Inflammatory macrophage treated with lipopolysaccharide for 4 hours (primary cell): ENCODE results near the gene BCAR3.

Source experiments
- DNase-seq: peaks from one replicate; pipeline ENCODE4 v3.0.0-alpha.2; 2020

BCAR3 gene

GRCh38 chr1:93614541-93614940, 67.1 kb downstream of the BCAR3 start:
- no peak for DNase-seq

DNA sequence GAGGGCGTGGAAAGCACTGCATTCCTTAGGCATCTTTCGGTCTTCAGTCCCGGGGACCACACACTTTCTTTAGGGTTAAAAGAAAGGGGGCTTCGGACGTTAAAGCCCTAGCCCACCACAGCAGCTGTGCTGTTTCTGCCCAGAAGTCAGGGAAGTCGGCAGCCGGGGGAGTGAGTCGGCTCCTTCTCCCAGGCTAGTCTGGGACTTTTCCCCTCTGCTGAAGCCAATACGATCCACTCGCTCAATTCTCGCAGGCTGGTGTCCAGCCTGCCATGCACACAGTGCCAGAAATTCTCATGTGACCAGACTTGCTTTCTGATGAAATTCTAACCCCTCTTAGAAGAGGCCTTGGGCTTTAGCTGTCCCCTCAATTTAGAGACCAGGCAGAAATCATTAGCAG, 67.7 kb downstream of the BCAR3 start:
- DNase-seq, result no peak

DNA sequence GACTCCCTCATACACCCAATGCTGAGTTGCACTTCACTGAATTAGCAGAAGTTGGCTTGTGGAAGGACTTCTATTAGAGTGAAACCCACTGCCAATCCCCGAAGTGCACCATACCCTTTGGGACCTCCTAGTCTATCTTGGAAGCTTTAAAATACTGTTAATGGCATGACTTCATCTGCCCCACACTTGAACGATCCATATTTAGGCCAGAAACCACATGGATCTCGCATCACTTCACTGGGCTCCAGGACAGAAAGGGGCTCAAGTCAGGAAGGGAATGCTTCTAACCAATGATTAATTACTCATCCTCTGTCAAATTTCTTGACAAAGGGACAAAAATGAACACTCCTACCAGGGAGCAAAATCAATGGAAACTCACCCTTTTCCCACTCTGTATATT, 69.1 kb downstream of the BCAR3 start:
- DNase-seq, result no peak

DNA sequence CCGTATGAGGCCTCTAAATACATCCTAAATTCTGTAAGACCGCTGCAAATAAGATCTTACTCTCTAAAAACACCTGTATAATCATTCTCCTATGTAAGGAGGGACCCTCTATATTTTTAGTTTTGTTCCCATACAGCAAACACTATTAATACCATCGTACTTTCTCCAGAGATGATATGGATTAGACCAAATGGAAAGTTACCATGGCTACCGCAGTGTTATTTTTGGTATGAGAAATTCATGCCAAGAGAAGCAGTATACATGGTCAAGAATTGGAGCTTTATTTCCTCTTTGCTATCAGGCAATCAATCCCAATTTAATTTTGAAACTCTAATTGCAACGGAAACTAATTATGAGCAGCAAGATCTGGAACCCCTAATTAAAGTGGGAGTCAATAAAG, 70.0 kb downstream of the BCAR3 start:
- no peak for DNase-seq

DNA sequence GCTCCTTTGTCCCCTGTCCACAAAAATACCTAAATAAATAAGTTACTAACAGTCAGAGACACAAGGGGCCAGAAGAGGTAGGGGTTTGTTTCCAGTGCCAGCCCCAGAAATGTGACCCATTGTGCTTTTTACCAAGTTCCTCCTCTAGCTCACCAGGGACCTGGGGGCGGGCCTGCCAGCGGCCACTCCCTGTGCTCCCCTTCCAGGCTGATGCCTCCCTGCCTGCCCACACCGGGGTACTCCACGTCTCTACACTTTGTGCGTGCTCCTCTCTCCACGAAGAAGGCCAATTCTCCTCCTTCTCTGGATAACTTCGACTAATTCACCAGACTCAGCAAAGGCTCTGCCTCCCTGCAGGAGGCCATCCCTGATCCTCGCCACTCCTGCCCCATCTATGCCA, 72.1 kb downstream of the BCAR3 start:
- DNase-seq, result no peak

DNA sequence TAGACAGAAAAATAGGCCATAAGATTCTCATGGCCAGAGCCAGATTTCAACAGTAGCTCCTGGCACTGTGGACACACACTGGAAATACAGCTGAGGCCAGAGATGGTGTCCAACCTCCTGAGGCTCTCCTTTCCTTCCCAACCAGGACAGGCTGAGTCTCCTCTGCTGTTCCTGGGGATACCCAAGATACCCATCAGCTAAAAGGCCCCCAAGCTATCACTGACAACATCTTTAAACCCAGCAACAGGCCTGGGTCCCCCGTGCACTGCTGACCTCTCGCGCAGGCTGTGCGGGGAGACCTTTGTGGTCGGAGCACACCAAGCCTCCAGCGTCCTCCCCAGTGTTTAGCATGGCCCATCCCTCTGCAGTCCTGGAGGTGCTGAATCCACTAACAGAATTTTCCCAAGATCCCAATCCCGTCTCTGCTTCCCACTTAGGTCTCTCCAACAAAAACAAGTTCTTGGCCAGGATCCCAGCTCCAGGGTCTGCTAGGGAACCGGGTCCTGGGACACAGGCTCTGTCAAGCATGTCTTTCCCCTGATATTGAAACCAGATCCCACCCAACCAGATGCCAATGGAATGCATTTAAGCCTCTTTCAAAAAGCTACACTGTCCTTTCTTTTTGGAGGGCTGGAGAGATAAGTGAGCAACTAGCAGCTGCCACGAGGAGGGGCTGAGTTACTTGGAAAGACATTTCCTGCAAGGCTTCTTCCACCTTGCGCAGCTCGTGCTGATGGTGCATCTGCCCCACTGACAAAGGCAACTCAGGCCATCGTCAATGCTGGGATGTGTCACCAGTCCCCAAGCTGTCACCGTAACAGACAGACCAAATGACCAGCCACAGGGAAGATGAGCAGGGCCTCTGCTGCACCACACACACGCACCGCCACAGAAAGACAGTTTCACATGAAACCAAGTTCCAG, 73.2 kb downstream of the BCAR3 start:
- no peak for DNase-seq

GRCh38 chr1:93607814-93608186, 73.8 kb downstream of the BCAR3 start:
- peak; percentile 89 for DNase-seq

- peak; percentile 8 for DNase-seq
Observed at GRCh38 chr1:93605812-93606512, 75.7 kb downstream of the BCAR3 start.

DNA sequence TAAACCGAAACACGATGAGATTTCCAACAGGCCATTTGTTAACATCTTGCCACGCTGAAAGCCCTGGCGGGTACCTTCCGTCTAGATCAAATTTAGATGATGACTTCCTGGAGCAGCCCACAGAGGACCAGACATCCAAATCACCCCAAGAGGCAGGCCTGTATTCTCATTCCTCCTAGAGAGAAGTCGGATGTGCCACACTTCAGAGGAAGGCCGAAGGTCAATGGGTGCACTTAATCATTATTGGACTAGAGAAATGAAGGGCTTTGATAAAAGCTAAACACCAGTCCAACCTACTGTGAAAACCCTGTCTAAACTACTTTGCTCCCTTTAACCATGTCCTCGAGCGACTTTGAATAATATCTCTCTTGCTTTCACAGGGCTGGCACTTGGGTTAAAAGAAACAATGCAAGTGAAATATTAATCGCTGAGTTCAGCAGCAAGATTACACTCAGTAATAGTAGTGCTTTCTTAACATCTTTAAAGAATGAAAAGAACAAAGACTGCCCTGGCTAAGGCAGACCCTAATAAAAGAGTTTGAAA, 76.5 kb downstream of the BCAR3 start:
- no peak for DNase-seq

DNA sequence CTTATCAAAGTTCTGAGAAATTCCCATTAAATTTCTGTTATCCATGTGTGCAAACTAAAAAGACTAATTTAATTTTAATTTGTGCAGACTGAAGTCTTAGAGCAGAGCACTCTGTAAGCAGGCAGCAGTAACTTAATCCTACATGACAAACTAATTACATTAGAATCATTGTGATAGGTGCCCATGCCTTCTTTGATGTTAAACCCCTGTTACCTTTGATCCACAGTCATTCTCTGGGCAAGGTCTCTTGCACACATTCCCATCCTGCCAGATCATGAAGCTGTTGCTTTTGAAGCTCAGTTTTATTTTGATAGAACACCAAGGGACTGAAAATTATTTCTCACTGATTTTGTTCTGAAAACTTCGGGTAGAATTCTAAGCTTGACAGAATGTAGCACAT, 77.2 kb downstream of the BCAR3 start:
- no peak for DNase-seq

DNA sequence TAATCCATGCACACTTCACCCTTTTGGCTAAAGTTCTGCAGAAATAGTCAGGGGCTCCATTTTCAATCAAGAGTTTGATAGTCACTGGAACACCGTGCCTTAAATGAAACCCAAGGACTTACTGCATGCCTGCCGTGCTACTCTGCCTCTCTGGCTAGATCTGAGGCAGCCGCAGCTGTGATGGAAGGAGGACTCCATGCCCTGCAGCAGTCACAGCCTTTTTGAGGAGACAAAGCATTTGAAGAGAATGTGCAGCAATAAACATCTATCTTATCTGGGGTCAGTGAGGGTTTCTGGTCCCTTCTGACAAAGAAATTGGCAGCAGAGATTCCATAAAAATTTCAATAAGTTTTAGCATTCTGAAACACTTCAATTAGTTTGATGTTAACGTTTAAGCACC, 78.0 kb downstream of the BCAR3 start:
- DNase-seq, result no peak

- DNase-seq, result no peak
Observed at GRCh38 chr1:93603106-93603505, 78.5 kb downstream of the BCAR3 start.

GRCh38 chr1:93602101-93602500, 79.5 kb downstream of the BCAR3 start:
- DNase-seq, result no peak

GRCh38 chr1:93601686-93602085, 80.0 kb downstream of the BCAR3 start:
- DNase-seq, result no peak

- DNase-seq, result no peak
Observed at GRCh38 chr1:93600663-93601062, 81.0 kb downstream of the BCAR3 start.

DNA sequence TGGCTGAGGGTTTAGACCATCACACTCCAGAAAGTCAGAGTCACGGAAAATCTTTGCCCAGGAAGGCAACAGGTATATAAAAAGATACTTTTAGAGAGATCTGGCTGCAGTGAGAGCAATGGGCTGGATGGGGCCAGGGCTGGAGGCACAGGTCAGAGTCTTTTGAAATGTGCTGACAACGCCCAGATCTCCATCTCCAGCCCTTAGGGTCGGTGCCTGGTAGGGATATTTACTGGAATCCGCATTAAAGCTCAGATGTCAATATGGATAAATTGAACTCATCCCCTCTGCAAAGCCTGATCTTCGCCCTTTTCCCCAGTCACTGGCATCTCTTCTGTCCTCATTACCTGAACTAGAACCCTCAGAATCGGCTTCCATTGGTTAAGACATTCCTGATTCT, 82.2 kb downstream of the BCAR3 start:
- DNase-seq, result no peak

GRCh38 chr1:93598861-93599439, 82.7 kb downstream of the BCAR3 start:
- no peak for DNase-seq

- no peak for DNase-seq
Observed at GRCh38 chr1:93598396-93598795, 83.2 kb downstream of the BCAR3 start.

DNA sequence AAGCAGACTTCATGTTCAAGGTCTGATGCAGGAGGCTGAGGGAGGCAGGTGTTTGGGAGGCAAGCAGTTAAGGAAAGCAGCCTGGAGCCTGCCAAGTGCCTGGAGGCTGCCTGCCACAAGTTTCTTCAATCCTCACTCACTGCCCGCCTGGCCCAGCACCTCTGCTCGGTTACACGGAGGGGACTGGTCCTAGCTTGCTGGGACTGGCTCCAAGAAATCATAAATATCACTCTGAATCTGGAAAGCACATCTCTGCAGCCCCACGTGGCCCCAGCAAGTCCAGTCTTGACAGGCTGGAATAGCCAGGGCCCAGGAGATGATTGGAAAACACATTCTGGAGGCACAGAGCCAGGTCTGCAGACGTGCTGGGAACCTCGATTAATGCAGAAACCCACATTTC, 83.9 kb downstream of the BCAR3 start:
- no peak for DNase-seq

GRCh38 chr1:93596329-93597089, 85.1 kb downstream of the BCAR3 start:
- no peak for DNase-seq

- no peak for DNase-seq
Observed at GRCh38 chr1:93595743-93596142, 85.9 kb downstream of the BCAR3 start.

GRCh38 chr1:93595266-93595665, 86.4 kb downstream of the BCAR3 start:
- DNase-seq, result no peak

- DNase-seq, result no peak
Observed at GRCh38 chr1:93594603-93594880, 87.1 kb downstream of the BCAR3 start.
